ENCODE measurements around the gene CABYR.

DNA sequence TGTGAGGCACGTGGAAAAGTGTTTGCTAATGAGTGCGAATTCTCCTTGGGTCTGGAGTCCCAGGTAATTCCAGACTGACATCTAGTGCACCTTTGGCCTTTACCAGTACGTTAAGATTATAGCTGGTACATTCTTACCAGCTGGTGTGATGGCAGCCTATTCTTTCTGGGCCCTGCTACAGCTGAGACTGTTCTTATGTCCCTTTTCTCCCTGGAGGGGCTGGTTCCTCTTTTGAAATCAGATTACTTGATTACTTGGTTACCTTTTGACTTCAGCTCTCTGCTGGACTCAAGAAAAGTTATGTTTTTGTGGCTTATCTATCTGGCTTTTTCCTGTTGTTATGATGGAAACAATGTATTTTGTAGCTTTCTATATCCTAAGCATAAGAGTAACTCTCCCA, 14.5 kb downstream of the CABYR start:
- TF ChIP-seq, protein P1, sequence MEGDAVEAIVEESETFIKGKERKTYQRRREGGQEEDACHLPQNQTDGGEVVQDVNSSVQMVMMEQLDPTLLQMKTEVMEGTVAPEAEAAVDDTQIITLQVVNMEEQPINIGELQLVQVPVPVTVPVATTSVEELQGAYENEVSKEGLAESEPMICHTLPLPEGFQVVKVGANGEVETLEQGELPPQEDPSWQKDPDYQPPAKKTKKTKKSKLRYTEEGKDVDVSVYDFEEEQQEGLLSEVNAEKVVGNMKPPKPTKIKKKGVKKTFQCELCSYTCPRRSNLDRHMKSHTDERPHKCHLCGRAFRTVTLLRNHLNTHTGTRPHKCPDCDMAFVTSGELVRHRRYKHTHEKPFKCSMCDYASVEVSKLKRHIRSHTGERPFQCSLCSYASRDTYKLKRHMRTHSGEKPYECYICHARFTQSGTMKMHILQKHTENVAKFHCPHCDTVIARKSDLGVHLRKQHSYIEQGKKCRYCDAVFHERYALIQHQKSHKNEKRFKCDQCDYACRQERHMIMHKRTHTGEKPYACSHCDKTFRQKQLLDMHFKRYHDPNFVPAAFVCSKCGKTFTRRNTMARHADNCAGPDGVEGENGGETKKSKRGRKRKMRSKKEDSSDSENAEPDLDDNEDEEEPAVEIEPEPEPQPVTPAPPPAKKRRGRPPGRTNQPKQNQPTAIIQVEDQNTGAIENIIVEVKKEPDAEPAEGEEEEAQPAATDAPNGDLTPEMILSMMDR (IDR thresholded peaks at IDR 0.05; ENCODE audit: low read length), result no peak
- TF ChIP-seq EZH2 (optimal IDR thresholded peaks at IDR 0.05; ENCODE audit: low read depth, low read length), result no peak
- no peak for TF ChIP-seq EZH2phosphoT487 (IDR thresholded peaks at IDR 0.05; ENCODE audit: low read length)

Data from MM.1S (cell line).